ENCODE data around the gene GGA3.
"Not testable (repeated sequence)": the region's sequence is repeated elsewhere in the genome, so short reads cannot be mapped to it uniquely, and the experiment has no call there.

The GGA3 gene

GRCh38 chr17:75261336-75262111, at the start of gene GGA3, which contains the start of gene MRPS7:
Gene GGA3 (minus strand): TSS chr17:75261606. CDS start chr17:75261587, 19 bp downstream.
Gene MRPS7 (plus strand): TSS chr17:75261879. CDS start chr17:75261901, 22 bp downstream.
- DNase-seq: peak; percentile 94

GRCh38 chr17:75308732-75309629, 47.6 kb upstream of the GGA3 start:
- DNase-seq: no peak

GRCh38 chr17:75307957-75308731, 46.7 kb upstream of the GGA3 start:
- no peak for DNase-seq

- no peak for DNase-seq
Observed at GRCh38 chr17:75301502-75302206, 40.2 kb upstream of the GGA3 start.

- DNase-seq: no peak
Observed at GRCh38 chr17:75301049-75301448, 39.6 kb upstream of the GGA3 start.

- no peak for DNase-seq
Observed at GRCh38 chr17:75300280-75300679, 38.9 kb upstream of the GGA3 start.

GRCh38 chr17:75295201-75296158, 34.1 kb upstream of the GGA3 start:
- DNase-seq: no peak

GRCh38 chr17:75292810-75293448, 31.5 kb upstream of the GGA3 start:
- not testable (repeated sequence) for DNase-seq

GRCh38 chr17:75289832-75290337, 28.5 kb upstream of the GGA3 start:
- peak; percentile 52 for DNase-seq

- DNase-seq: peak; percentile 99
Observed at GRCh38 chr17:75289115-75289831, 27.9 kb upstream of the GGA3 start, which contains the start of gene SLC25A19. Gene SLC25A19 (minus strand): TSS chr17:75289433. CDS start chr17:75286764, 2,669 bp downstream.

GRCh38 chr17:75288770-75289114, 27.3 kb upstream of the GGA3 start:
- no peak for DNase-seq

GRCh38 chr17:75288359-75288758, 27.0 kb upstream of the GGA3 start:
- no peak for DNase-seq

- DNase-seq: no peak
Observed at GRCh38 chr17:75287221-75287620, 25.8 kb upstream of the GGA3 start.

GRCh38 chr17:75285123-75285522, 23.7 kb upstream of the GGA3 start:
- no peak for DNase-seq

GRCh38 chr17:75280189-75280588, 18.8 kb upstream of the GGA3 start:
- DNase-seq: not testable (repeated sequence)

GRCh38 chr17:75277664-75278071, 16.3 kb upstream of the GGA3 start:
- peak; percentile 51 for DNase-seq

- DNase-seq: peak; percentile 61
Observed at GRCh38 chr17:75273977-75274708, 12.7 kb upstream of the GGA3 start.

- no peak for DNase-seq
Observed at GRCh38 chr17:75272848-75273184, 11.4 kb upstream of the GGA3 start.

All from fibroblast of skin of right biceps (primary cell).